Epithelial cell of proximal tubule (primary cell): Measurements from ENCODE around the gene ARPC4. TPM values are rescaled to one million over a fixed set of nuclear protein-coding genes. Genes with fewer than 3 reads are reported as not detected.
"Not testable (repeated sequence)": the region's sequence is repeated elsewhere in the genome, so short reads cannot be mapped to it uniquely, and the experiment has no call there.

ENCODE experiments used
- DNase-seq: peaks from one replicate; pipeline ENCODE4 v3.0.0-alpha.2; 2011; ENCODE audit warnings: low read depth
- H3K4me3 ChIP-seq: 2 replicates; pipeline ENCODE4 v1.5.1; 2011; ENCODE audit warnings: low read depth, mild to moderate bottlenecking, low read length
- CTCF ChIP-seq: conservative IDR thresholded peaks from 2 replicates; pipeline ENCODE4 v1.5.1; 2012; ENCODE audit warnings: low read depth, mild to moderate bottlenecking, low read length
- total RNA-seq: library from RNA; depleted of rRNA; stranded (reverse); fragments of >200 nt; gene quantifications from 2 replicates; pipeline ENCODE4 v1.2.3, GENCODE V29; 2015

The ARPC4 gene
- total RNA-seq, 1 donor from 2014 or later = 153 TPM

GRCh38 chr3:9852528-9852927, 59.6 kb downstream of the ARPC4 start:
- no peak overlapping the region for H3K4me3 ChIP-seq
- no peak for DNase-seq
- no peak for TF ChIP-seq CTCF

GRCh38 chr3:9854291-9854940, 61.5 kb downstream of the ARPC4 start:
- not testable (repeated sequence) for DNase-seq

GRCh38 chr3:9855594-9855993, 62.7 kb downstream of the ARPC4 start:
- no peak for TF ChIP-seq CTCF
- DNase-seq = no peak
- H3K4me3 ChIP-seq = no peak overlapping the region

More at GRCh38 chr3:9854291-9854940, 61.5 kb downstream of the ARPC4 start:
- H3K4me3 ChIP-seq = not testable (repeated sequence)

Other genes with a start within 250 kb of the ARPC4 start
- not detected in 2 replicates for gene LHFPL4, start 239.3 kb upstream of the ARPC4 start, total RNA-seq
- 25.5 and 28.9 TPM in 2 replicates for gene MTMR14, start 143.6 kb upstream of the ARPC4 start, total RNA-seq
- gene CPNE9, start 89.2 kb upstream of the ARPC4 start, total RNA-seq = not detected in 2 replicates
- 15.2 and 15.7 TPM in 2 replicates for gene BRPF1, start 61.3 kb upstream of the ARPC4 start, total RNA-seq
- 22.0 and 27.4 TPM in 2 replicates for gene OGG1, start 43.1 kb upstream of the ARPC4 start, total RNA-seq
- gene CAMK1, start 23.1 kb upstream of the ARPC4 start, total RNA-seq = 40.1 and 41.0 TPM in 2 replicates
- gene TADA3, start 609 bp upstream of the ARPC4 start, total RNA-seq = 54.7 and 73.9 TPM in 2 replicates
- 5.3 and 9.7 TPM in 2 replicates for gene TTLL3, start 17.2 kb downstream of the ARPC4 start, total RNA-seq
- 45.1 and 71.8 TPM in 2 replicates for gene RPUSD3, start 50.9 kb downstream of the ARPC4 start, total RNA-seq
- not detected in 2 replicates for gene CIDEC, start 87.2 kb downstream of the ARPC4 start, total RNA-seq
- 27.8 and 39.1 TPM in 2 replicates for gene JAGN1, start 97.5 kb downstream of the ARPC4 start, total RNA-seq
- 4.1 and 4.8 TPM in 2 replicates for gene IL17RE, start 109.8 kb downstream of the ARPC4 start, total RNA-seq
- gene IL17RC, start 124.0 kb downstream of the ARPC4 start, total RNA-seq = 33.2 and 35.3 TPM in 2 replicates
- gene CRELD1, start 140.8 kb downstream of the ARPC4 start, total RNA-seq = 20.5 and 36.6 TPM in 2 replicates
- gene PRRT3, start 159.3 kb downstream of the ARPC4 start, total RNA-seq = 1.3 and 2.4 TPM in 2 replicates
- 32.1 and 51.0 TPM in 2 replicates for gene EMC3, start 193.8 kb downstream of the ARPC4 start, total RNA-seq
- 25.9 and 40.7 TPM in 2 replicates for gene FANCD2, start 233.4 kb downstream of the ARPC4 start, total RNA-seq